Measurements from ENCODE around the gene JARID2.

JARID2 gene

GRCh38 chr6:15481390-15482291 lies 235.8 kb downstream of the JARID2 start:
- H3K4me3 ChIP-seq (ENCODE audit: low read depth, low read length) = no peak overlapping the region
- peak overlapping the region; percentile 15 for H3K4me2 ChIP-seq (ENCODE audit: low read length)
- H3K9ac ChIP-seq = no peak overlapping the region
- H2AFZ ChIP-seq = no peak overlapping the region
- no peaks in the 10 kb centered on the region for H3K9me3 ChIP-seq (ENCODE audit: control insufficient read depth, low read length)
- peaks cover 4% of the 10 kb centered on the region for H3K4me1 ChIP-seq
- H3K27ac ChIP-seq = no peak overlapping the region
- TF ChIP-seq CTCF (IDR thresholded peaks at IDR 0.05) = no peak
- H3K36me3 ChIP-seq (ENCODE audit: control insufficient read depth, insufficient read depth, low read length) = no peaks in the 10 kb centered on the region
- H3K27me3 ChIP-seq (ENCODE audit: control insufficient read depth, insufficient read depth, low read length) = no peaks in the 10 kb centered on the region
- H3K79me2 ChIP-seq = peaks cover 20% of the 10 kb centered on the region

GRCh38 chr6:15483060-15483459 lies 237.2 kb downstream of the JARID2 start:
- TF ChIP-seq CTCF (IDR thresholded peaks at IDR 0.05) = no peak
- no peak overlapping the region for H3K27ac ChIP-seq

GRCh38 chr6:15484140-15484539 lies 238.3 kb downstream of the JARID2 start:
- Histone ChIP-seq H2AFZ (no peak overlapping the region), H3K4me2 (ENCODE audit: low read length) (no peak overlapping the region), H3K9ac (no peak overlapping the region), H3K9me3 (ENCODE audit: control insufficient read depth, low read length) (no peaks in the 10 kb centered on the region), H3K27ac (no peak overlapping the region), H3K4me3 (ENCODE audit: low read depth, low read length) (no peak overlapping the region), H3K27me3 (ENCODE audit: control insufficient read depth, insufficient read depth, low read length) (no peaks in the 10 kb centered on the region), H3K36me3 (ENCODE audit: control insufficient read depth, insufficient read depth, low read length) (no peaks in the 10 kb centered on the region), H3K79me2 (peaks cover 20% of the 10 kb centered on the region), H3K4me1 (peaks cover 4% of the 10 kb centered on the region)
- TF ChIP-seq CTCF (IDR thresholded peaks at IDR 0.05) = no peak

More at GRCh38 chr6:15483060-15483459, 237.2 kb downstream of the JARID2 start:
- H3K36me3 ChIP-seq (ENCODE audit: control insufficient read depth, insufficient read depth, low read length) = no peaks in the 10 kb centered on the region
- H3K4me2 ChIP-seq (ENCODE audit: low read length) = no peak overlapping the region
- H3K79me2 ChIP-seq = peaks cover 17% of the 10 kb centered on the region
- H3K4me1 ChIP-seq = peaks cover 4% of the 10 kb centered on the region
- H3K4me3 ChIP-seq (ENCODE audit: low read depth, low read length) = no peak overlapping the region
- H3K9me3 ChIP-seq (ENCODE audit: control insufficient read depth, low read length) = no peaks in the 10 kb centered on the region
- H3K27me3 ChIP-seq (ENCODE audit: control insufficient read depth, insufficient read depth, low read length) = no peaks in the 10 kb centered on the region
- H2AFZ ChIP-seq = no peak overlapping the region
- no peak overlapping the region for H3K9ac ChIP-seq

GRCh38 chr6:15484821-15485220 lies 239.0 kb downstream of the JARID2 start:
- no peaks in the 10 kb centered on the region for H3K27me3 ChIP-seq (ENCODE audit: control insufficient read depth, insufficient read depth, low read length)
- H3K27ac ChIP-seq = no peak overlapping the region
- peaks cover 4% of the 10 kb centered on the region for H3K4me1 ChIP-seq
- H3K4me3 ChIP-seq (ENCODE audit: low read depth, low read length) = no peak overlapping the region
- H3K4me2 ChIP-seq (ENCODE audit: low read length) = no peak overlapping the region
- H3K9ac ChIP-seq = no peak overlapping the region
- no peak overlapping the region for H2AFZ ChIP-seq
- peaks cover 18% of the 10 kb centered on the region for H3K79me2 ChIP-seq
- H3K9me3 ChIP-seq (ENCODE audit: control insufficient read depth, low read length) = no peaks in the 10 kb centered on the region
- no peaks in the 10 kb centered on the region for H3K36me3 ChIP-seq (ENCODE audit: control insufficient read depth, insufficient read depth, low read length)
- no peak for TF ChIP-seq CTCF (IDR thresholded peaks at IDR 0.05)

GRCh38 chr6:15485936-15486335 lies 240.1 kb downstream of the JARID2 start:
- Histone ChIP-seq H3K4me3 (ENCODE audit: low read depth, low read length) (no peak overlapping the region), H3K4me1 (peaks cover 4% of the 10 kb centered on the region), H3K36me3 (ENCODE audit: control insufficient read depth, insufficient read depth, low read length) (no peaks in the 10 kb centered on the region), H3K9ac (no peak overlapping the region), H3K79me2 (peaks cover 17% of the 10 kb centered on the region), H3K9me3 (ENCODE audit: control insufficient read depth, low read length) (no peaks in the 10 kb centered on the region), H3K27ac (no peak overlapping the region), H3K27me3 (ENCODE audit: control insufficient read depth, insufficient read depth, low read length) (no peaks in the 10 kb centered on the region), H3K4me2 (ENCODE audit: low read length) (no peak overlapping the region), H2AFZ (no peak overlapping the region)
- no peak for TF ChIP-seq CTCF (IDR thresholded peaks at IDR 0.05)

Measured in parathyroid adenoma (tissue), 2 donors.